Retina (tissue), 1 donor: ENCODE data around the gene PTPRD.

Experiments
- DNase-seq: peaks from one replicate; pipeline ENCODE4 v3.0.0-alpha.2; 2016

PTPRD gene

DNA sequence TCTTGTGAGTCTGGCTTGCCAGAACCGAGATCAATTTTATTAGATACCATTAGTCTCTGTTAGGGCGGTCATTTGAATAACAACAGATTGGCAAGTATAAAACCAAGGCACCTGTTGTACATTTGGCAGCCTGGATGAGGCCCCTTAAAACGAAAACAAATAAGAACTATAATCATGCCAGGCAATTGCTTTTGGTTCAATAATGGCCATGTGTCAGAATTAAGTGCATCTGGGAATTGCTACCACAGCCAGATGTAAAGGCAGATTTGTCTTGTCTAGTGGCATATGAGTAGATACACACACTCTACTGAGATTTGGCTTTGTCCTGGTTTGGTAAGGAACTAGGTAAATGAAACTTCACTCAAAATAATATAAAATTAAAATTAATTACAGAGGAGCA is 1767.0 kb downstream of the PTPRD start:
- no peak for DNase-seq

GRCh38 chr9:8845376-8845775 is 1767.4 kb downstream of the PTPRD start:
- no peak for DNase-seq

DNA sequence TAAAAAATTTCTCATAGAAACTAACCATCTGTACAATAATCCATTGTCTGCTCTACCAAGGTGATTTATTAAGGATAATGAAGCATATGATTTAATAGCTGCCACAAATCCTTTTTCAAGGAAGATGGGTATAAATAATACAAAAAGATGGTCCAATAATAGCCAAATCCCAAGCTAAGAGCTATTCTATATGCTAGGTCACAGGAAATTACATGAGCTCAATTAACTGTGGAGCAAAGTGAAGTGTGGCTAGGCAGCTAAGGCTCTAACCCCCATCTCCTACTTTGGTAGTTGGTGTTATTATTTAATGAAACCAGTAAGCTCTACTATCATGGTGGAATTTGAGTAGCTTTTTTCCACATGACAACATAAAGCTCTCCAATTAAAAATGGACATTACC is 1768.3 kb downstream of the PTPRD start:
- DNase-seq: no peak

GRCh38 chr9:8842402-8843193 is 1770.2 kb downstream of the PTPRD start:
- no peak for DNase-seq

DNA sequence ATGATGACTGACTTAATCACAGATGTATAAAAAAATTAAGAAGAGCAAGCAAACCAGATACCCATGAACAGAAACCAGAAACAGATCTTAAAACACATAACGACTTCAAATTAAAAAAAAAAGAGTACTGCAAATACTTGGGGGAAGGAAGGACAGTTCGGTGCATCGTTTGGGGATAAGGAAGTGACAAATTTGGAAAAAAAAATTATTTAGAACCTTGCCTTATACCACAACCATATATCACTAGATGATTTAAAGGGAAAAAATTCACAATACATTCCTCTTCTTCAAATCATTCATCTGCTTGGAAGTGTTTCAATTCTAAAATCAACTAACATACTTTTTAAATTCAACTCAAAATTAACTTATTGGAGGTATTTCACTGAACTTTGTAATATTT is 1774.7 kb downstream of the PTPRD start:
- no peak for DNase-seq

GRCh38 chr9:8835291-8835690 is 1777.5 kb downstream of the PTPRD start:
- no peak for DNase-seq

DNA sequence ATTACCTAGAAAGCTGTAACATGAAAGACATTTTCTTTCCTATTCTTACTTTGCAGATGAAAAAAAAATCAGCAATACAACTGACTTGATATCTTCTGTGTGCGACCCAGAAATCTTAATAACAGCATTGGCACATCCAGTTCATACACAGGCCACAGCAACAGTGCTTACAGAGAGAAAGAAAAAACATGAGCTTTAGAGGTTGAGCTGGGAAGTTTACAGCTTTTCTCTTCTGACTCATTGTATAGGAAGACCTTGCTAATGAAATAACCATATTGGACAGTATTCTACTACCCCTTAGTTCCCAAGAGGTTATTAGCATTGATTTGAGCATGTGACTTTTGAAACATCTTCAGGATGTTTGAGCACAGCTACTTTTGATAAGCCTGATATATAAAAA is 1779.8 kb downstream of the PTPRD start:
- DNase-seq: no peak

- DNase-seq: no peak
Measured at GRCh38 chr9:8832386-8832785, 1780.4 kb downstream of the PTPRD start.

- no peak for DNase-seq
Measured at GRCh38 chr9:8831568-8831967, 1781.2 kb downstream of the PTPRD start.

DNA sequence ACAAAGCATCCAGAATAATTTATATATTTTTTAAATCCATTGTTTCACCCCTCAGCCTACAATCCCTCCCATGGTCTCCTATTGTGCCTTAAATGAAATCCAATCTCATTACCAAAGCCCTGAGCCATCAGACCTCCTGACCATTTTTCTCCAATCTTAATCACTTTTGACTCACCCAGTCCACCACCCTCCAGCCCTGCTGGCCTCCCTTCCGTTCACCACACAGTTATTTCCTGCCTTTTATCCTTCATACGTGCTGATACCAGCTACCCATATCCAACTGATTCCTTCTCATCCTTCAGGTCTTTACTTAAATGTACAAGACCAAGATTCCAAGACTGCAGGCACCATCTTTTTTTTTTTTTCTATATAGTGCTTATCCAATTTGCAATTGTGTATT is 1786.5 kb downstream of the PTPRD start:
- no peak for DNase-seq

DNA sequence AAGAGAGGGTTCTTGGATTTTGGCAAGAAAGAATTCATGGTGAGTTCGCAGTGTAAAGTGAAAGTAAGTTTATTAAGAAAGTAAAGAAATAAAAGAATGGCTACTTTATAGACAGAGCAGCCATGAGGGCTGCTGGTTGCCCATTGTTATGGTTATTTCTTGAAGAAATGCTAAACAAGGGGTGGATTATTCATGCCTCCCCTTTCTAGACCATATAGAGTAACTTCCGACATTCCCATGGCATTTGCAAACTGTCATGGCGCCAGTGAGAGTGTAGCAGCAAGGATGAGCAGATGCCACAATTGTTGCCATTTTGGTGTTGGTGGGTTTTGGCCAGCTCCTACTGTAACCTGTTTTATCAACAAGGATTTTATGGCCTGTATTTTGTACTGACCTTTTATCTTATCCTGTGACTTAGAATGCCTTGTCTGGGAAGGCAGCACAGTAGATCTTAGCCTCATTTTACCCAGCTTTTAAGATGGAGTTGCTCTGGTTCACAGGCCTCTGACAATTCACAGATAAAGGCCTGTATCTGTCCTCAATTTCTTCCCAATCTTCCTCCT is 1787.1 kb downstream of the PTPRD start:
- DNase-seq: no peak

GRCh38 chr9:8823131-8823895 is 1789.5 kb downstream of the PTPRD start:
- no peak for DNase-seq

GRCh38 chr9:8822667-8823025 is 1790.2 kb downstream of the PTPRD start:
- no peak for DNase-seq

DNA sequence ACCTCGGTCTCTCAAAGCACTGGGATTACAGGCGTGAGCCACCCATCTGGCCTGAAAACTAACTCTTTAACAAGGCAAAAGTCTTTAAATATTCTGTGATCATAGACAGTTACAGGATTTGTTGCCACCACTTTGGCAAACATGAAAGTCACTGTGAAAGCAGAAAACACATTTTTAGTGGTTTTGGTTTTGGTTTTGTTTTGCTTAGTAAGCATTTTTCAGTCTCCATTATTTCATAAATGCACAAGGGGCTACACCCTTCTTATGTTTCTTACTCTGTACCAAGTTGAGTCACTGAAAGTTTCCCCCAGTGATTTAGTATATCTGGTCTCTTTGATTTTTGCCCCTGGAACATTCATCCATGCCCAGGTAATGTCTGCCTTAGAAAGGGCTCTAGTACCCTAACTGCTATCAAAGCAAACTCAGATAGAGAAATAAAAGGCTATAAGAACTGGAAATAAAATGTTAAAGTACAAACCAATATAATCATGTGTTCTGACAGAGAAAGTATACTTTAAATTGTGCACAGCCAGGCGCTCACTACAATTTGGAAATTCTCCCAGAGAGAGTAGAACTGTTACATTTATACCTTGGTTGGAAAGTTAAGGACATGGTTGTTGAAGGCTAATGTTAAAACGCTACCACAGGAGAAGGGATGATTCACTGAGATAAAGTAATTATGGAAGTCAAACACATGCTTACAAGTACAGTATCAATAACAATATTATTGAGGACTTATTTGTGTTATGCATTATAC is 1790.7 kb downstream of the PTPRD start:
- no peak for DNase-seq

DNA sequence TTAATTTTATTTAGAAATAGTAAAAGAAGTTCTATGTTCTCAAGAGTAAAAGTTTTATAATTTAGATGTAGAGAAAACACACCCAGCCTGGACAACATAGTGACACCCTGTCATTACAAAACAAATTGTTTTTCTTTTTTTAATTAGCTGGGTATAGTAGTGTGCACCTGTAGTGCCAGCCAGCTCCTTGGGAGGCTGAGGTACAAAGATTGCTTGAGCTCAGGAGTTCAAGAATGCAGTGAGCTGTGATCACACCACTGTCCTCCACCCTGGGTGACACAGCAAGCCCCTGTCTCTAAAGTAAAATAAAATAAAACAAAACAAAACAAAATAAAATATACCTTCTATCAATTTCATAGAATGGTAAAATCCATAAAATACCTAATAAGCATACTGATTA is 1795.5 kb downstream of the PTPRD start:
- DNase-seq: no peak

DNA sequence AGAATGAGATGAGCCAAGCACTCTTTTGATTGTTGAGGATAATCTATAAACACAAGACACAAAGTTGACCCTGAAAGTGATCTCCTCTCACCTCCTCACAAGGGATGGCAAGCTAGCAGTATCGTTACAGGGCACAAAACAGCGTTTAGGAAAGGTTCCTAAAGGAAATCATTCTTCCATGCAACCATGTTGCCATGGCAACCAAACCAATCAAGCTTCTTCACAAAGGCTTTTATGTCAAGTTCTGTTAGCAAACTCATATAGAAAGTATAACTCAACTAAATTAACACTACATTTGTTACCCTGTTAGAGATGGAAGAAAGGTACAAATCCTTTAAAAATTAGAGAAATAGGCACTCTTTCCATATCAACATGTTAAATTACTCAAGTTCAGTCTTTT is 1796.4 kb downstream of the PTPRD start:
- DNase-seq: peak; percentile 69

DNA sequence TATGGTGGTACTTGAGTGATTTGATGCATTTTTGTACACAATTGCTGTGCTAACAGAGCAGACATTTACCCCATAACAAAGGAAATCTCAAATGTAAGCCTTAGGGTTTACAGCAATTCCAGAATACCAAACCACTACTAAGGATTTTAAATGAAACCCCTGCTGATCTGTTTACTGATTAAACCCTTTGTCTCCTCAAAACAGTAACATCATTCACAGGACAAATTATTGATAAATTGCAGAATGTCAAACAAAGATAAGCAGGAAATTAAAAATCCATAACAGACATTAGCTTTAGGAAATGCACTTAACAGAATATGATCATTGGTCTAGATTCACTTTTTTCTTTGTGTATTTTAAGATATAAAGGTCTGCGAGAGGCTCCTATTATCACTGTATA is 1796.9 kb downstream of the PTPRD start:
- no peak for DNase-seq

- no peak for DNase-seq
Measured at GRCh38 chr9:8815219-8815618, 1797.6 kb downstream of the PTPRD start.

DNA sequence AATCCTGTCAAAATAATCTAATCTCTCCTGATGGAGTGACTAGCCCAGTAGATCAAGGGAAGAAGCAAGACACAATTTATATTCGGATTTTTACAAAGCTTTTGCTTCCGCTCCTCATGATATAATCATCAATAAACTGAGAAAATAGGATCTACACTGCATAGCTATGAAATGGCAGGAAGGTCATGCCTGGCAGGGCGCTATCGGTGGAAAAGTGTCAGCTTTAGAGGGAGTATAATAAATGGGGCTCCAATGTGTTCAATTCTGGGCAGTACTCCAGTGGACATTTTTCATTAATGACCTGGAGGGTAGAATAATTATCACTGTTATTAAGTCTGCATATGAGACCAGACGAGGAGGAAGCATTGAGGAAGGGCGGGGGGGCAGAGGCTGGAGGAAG is 1799.9 kb downstream of the PTPRD start:
- DNase-seq: no peak

DNA sequence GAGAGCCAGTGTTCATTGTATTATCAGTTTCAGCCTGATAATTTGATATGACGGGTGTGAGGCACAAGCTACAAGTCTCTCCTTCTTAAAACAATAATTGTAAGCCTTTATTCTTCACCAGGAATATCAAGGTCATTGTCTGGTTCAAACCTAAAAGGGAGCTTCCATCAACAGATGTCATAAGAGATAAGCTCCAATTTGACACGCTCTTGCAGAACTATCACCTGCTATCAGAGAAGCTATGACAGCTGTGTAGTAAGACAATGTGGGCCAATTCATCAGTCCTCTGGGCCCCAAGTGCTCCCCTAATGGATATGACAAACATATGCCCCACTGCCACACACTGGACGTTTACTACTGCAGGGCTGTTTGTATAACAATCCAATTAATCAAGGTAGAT is 1803.1 kb downstream of the PTPRD start:
- peak; percentile 52 for DNase-seq

GRCh38 chr9:8806150-8806549 is 1806.7 kb downstream of the PTPRD start:
- DNase-seq: no peak

GRCh38 chr9:8804613-8805012 is 1808.2 kb downstream of the PTPRD start:
- no peak for DNase-seq

DNA sequence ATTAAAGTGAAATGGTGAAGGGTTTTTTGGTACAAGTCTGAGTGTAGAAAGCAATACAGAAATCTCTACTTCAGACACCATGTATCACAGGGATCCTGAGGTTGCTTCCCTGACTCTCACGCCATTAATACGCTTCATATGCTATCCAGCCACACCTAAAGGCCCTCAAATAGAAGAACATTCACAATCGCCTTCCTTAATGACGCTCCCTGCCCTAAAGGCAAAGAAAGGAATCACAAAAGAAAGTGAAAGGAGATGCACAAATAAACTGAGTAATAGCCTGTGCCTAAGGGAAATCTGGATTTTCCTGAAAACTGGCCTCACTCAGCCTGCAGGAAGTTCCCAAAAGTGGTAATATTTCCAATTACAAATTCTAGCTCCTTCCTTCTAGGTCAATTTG is 1810.6 kb downstream of the PTPRD start:
- no peak for DNase-seq

DNA sequence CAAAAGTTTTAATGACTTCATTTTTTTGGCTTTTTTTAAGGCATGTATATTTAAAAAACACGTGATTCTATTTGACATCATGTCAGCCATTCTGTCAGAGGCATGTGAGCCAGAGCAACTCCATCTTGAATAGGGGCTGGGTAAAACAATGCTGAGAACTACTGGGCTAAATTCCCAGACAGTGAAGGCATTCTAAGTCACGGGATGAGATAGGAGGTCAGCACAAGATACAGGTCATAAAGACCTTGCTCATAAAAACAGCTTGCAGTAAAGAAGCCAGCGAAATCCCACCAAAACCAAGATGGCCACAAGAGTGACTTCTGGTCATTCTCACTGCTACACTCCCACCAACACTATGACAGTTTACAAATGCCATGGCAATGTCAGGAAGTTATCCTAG is 1812.6 kb downstream of the PTPRD start:
- DNase-seq: no peak
